Measurements from ENCODE around the gene KLK15.

The KLK15 gene

DNA sequence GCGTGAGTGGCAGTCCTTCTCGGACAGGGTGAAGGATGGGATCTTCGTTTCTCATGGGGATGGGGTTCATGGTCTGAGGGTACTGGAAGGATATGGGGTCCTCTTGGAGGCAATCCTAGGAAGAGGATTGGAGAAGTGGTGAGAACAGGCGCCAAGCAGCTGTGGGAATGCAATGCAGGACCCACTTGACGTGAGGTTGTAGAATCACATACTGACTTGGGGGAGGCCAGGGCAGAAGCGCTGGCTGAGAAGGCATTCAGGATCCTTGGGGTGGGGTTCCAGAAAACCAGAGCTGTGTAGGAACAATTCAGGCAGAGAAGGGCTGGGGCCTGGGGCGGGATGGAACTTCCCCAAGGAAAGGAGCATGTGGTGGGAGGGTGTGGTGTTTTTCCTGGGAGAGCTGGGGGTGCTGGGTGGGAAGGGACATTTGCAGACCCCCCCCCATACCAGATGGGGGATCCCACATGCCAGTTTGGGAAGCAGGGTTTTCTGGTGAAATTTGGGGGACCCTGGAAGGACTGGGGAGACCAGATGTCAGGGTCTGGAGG is 10.6 kb downstream of the KLK15 start:
- Histone ChIP-seq H3K27ac (replicated peaks) (no peak overlapping the region), H3K27me3 (ENCODE audit: insufficient read depth, poor library complexity, severe bottlenecking) (peaks cover 31% of the 10 kb centered on the region), H3K4me3 (replicated peaks; ENCODE audit: insufficient read depth, low read length) (no peak overlapping the region)
- no peak for DNase-seq (ENCODE audit: low read depth in 1 of 2, low spot score in 1 of 2)
- TF ChIP-seq SPI1 (IDR thresholded peaks at IDR 0.05; ENCODE audit: borderline replicate concordance, low read depth) (no peak), CTCF (IDR thresholded peaks at IDR 0.05; ENCODE audit: insufficient read depth, low read length) (no peak), GABPA (IDR thresholded peaks at IDR 0.05; ENCODE audit: low read depth) (no peak)

DNA sequence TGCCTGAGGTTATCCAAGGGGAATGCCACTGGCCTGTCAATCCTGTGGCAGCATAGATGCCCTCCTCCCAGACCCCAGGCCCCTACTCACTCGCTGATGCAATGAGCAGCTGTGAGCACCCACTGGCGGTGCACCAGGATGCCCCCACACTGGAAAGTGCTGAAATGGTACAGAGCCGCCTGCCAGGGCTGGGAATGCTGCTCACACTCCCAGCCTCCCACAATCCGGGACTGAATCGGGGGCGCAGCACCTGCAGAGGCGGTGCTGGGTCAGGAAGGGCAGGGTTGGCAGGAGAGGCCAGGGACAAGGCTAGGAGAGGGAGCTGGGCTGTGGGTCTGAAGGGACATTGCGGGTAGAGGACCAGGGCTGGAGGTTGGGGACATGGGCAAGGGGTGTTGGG is 11.8 kb downstream of the KLK15 start:
- no peak overlapping the region for H3K27ac ChIP-seq (replicated peaks)
- no peak for DNase-seq (ENCODE audit: low read depth in 1 of 2, low spot score in 1 of 2)
- H3K27me3 ChIP-seq (ENCODE audit: insufficient read depth, poor library complexity, severe bottlenecking): peaks cover 34% of the 10 kb centered on the region
- TF ChIP-seq POLR2AphosphoS5 (IDR thresholded peaks at IDR 0.05; ENCODE audit: low read depth) (no peak), SPI1 (IDR thresholded peaks at IDR 0.05; ENCODE audit: borderline replicate concordance, low read depth) (no peak)
- H3K4me3 ChIP-seq (replicated peaks; ENCODE audit: insufficient read depth, low read length): no peak overlapping the region

GRCh38 chr19:50821248-50821612 is 12.1 kb downstream of the KLK15 start:
- no peak overlapping the region for H3K27ac ChIP-seq (replicated peaks)
- DNase-seq (ENCODE audit: low read depth in 1 of 2, low spot score in 1 of 2): no peak
- H3K4me3 ChIP-seq (replicated peaks; ENCODE audit: insufficient read depth, low read length): no peak overlapping the region
- H3K27me3 ChIP-seq (ENCODE audit: insufficient read depth, poor library complexity, severe bottlenecking): peaks cover 34% of the 10 kb centered on the region
- TF ChIP-seq GABPA (IDR thresholded peaks at IDR 0.05; ENCODE audit: low read depth) (no peak), SPI1 (IDR thresholded peaks at IDR 0.05; ENCODE audit: borderline replicate concordance, low read depth) (no peak), POLR2AphosphoS5 (IDR thresholded peaks at IDR 0.05; ENCODE audit: low read depth) (no peak), CTCF (IDR thresholded peaks at IDR 0.05; ENCODE audit: insufficient read depth, low read length) (no peak)
- TF ChIP-seq, protein P1, sequence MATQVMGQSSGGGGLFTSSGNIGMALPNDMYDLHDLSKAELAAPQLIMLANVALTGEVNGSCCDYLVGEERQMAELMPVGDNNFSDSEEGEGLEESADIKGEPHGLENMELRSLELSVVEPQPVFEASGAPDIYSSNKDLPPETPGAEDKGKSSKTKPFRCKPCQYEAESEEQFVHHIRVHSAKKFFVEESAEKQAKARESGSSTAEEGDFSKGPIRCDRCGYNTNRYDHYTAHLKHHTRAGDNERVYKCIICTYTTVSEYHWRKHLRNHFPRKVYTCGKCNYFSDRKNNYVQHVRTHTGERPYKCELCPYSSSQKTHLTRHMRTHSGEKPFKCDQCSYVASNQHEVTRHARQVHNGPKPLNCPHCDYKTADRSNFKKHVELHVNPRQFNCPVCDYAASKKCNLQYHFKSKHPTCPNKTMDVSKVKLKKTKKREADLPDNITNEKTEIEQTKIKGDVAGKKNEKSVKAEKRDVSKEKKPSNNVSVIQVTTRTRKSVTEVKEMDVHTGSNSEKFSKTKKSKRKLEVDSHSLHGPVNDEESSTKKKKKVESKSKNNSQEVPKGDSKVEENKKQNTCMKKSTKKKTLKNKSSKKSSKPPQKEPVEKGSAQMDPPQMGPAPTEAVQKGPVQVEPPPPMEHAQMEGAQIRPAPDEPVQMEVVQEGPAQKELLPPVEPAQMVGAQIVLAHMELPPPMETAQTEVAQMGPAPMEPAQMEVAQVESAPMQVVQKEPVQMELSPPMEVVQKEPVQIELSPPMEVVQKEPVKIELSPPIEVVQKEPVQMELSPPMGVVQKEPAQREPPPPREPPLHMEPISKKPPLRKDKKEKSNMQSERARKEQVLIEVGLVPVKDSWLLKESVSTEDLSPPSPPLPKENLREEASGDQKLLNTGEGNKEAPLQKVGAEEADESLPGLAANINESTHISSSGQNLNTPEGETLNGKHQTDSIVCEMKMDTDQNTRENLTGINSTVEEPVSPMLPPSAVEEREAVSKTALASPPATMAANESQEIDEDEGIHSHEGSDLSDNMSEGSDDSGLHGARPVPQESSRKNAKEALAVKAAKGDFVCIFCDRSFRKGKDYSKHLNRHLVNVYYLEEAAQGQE (IDR thresholded peaks at IDR 0.05; ENCODE audit: insufficient replicate concordance, low read depth): no peak

- H3K27ac ChIP-seq (replicated peaks): no peak overlapping the region
- peaks cover 34% of the 10 kb centered on the region for H3K27me3 ChIP-seq (ENCODE audit: insufficient read depth, poor library complexity, severe bottlenecking)
- no peak for DNase-seq (ENCODE audit: low read depth in 1 of 2, low spot score in 1 of 2)
- H3K4me3 ChIP-seq (replicated peaks; ENCODE audit: insufficient read depth, low read length): no peak overlapping the region
- TF ChIP-seq SPI1 (IDR thresholded peaks at IDR 0.05; ENCODE audit: borderline replicate concordance, low read depth): no peak
- TF ChIP-seq, protein P1 (IDR thresholded peaks at IDR 0.05; ENCODE audit: insufficient replicate concordance, low read depth): no peak
- no peak for TF ChIP-seq CTCF (IDR thresholded peaks at IDR 0.05; ENCODE audit: insufficient read depth, low read length)
- no peak for TF ChIP-seq GABPA (IDR thresholded peaks at IDR 0.05; ENCODE audit: low read depth)
- TF ChIP-seq POLR2AphosphoS5 (IDR thresholded peaks at IDR 0.05; ENCODE audit: low read depth): no peak
Observed at GRCh38 chr19:50820549-50821247, 12.7 kb downstream of the KLK15 start.
